Measurements from ENCODE around the gene RRBP1.

RRBP1 gene

DNA sequence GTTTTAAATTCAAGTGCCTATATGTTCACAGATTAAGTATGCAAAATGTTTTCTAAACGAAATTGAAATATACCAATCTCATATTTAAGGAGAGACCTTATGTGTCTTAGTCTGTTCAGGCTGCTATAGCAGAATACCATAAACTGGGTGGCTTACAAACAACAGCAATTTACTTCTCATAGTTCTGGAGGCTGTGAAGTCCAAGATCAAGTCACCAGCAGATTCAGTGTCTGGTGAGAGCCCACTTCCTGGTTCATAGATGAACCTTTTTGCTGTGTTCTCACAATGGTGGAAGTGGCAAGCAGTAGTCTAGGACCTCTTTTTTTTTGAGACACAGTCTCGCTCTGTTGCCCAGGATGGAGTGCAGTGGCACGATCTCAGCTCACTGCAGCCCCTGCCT is 115.7 kb downstream of the RRBP1 start:
- DNase-seq (ENCODE audit: low read depth, low spot score), result no peak
- H3K27ac ChIP-seq, result no peak overlapping the region

DNA sequence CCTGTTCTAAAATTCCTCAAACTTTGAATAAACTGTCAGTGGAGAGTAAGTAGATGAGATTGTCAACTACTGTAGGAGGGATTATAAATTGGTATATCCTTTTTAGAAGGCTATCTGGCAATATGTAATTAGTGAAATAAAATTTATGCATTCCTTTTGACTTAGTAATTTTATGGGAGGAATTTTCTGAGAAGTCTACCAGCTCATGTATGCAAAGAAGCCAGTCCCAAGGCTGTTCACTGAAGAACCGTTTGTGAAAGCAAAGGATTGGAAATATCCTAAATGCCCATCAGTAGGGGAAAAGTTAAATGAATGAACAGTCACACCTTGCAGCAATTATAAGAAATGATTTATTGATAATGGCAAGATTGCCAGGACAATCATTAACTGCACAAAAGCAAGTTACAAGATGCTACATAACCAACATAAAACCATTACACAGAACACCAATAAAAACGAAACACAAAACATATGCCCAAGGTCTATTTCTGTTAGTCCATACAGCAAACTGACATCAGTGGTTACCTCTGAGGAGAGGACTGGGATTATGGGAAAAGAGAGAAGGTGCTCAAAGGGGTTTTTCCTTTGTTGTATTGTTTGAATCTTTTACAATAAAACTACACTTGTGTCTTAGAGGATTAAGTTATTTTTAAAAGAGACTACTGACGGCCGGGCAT is 116.7 kb downstream of the RRBP1 start:
- no peak overlapping the region for H3K27ac ChIP-seq
- no peak for DNase-seq (ENCODE audit: low read depth, low spot score)
